H1 (cell line): ENCODE results near the gene HOXB6. TPM values are rescaled to one million over a fixed set of nuclear protein-coding genes. Genes with fewer than 3 reads are reported as not detected.

Experiments
- ASH2L ChIP-seq: fragments of 200-600, 300-600 bp; sonication (generic); IDR thresholded peaks from one replicate; pipeline ENCODE4 v1.7.1; 2017; ENCODE audit warnings: low read length
- CEBPB ChIP-seq: IDR thresholded peaks from 2 replicates; pipeline ENCODE4 v1.6.1; 2012; ENCODE audit warnings: low read depth, low read length
- CREB1 ChIP-seq: IDR thresholded peaks from 2 replicates; pipeline ENCODE4 v1.6.1; 2012; ENCODE audit warnings: inconsistent platforms
- CTBP2 ChIP-seq: IDR thresholded peaks from 2 replicates; pipeline ENCODE4 v1.7.0; 2011; ENCODE audit warnings: borderline replicate concordance, mild to moderate bottlenecking, moderate library complexity, mixed read lengths, low read length; ENCODE audit not compliant: insufficient read depth, insufficient read length
- EGR1 ChIP-seq: IDR thresholded peaks from 2 replicates; pipeline ENCODE4 v1.6.1; 2011; ENCODE audit warnings: low read depth, low read length, borderline replicate concordance
- EZH2 ChIP-seq: fragments of 200-600 bp; sonication (generic); IDR thresholded peaks from 2 replicates; pipeline ENCODE4 v1.7.1; 2012; ENCODE audit warnings: low read depth, mild to moderate bottlenecking, moderate library complexity, low read length, inconsistent platforms; ENCODE audit not compliant: severe bottlenecking
- JUN ChIP-seq: IDR thresholded peaks from 2 replicates; pipeline ENCODE4 v1.6.1; 2011; ENCODE audit warnings: low read depth, mild to moderate bottlenecking, improper control_type of control experiment, low read length
- KDM4A ChIP-seq: IDR thresholded peaks from one replicate; pipeline ENCODE4 v1.7.1; 2012; ENCODE audit warnings: low read depth, mild to moderate bottlenecking, moderate library complexity, low read length, inconsistent platforms; ENCODE audit not compliant: severe bottlenecking
- KDM5A ChIP-seq: fragments of 200-600 bp; IDR thresholded peaks from 2 replicates; pipeline ENCODE4 v1.7.1; 2012; ENCODE audit warnings: mild to moderate bottlenecking, low read length, inconsistent platforms, mixed read lengths
- POLR2AphosphoS5 ChIP-seq: IDR thresholded peaks from 2 replicates; pipeline ENCODE4 v1.6.1; 2011; ENCODE audit warnings: low read depth, low read length
- RAD21 ChIP-seq, 2 experiments: IDR thresholded peaks in 1 of 2; conservative IDR thresholded peaks in 1 of 2; 2 replicates each; pipeline ENCODE4 v1.6.1; 2011; ENCODE audit warnings: low read depth in 2 of 2, low read length in 2 of 2, improper control_type of control experiment in 1 of 2, inconsistent platforms in 1 of 2, mild to moderate bottlenecking in 1 of 2, moderate library complexity in 1 of 2
- RNF2 ChIP-seq: fragments of 200-900, 300-1000 bp; sonication (generic); IDR thresholded peaks from 2 replicates; pipeline ENCODE4 v1.7.1; 2016; ENCODE audit warnings: borderline replicate concordance, low read depth, mild to moderate bottlenecking, antibody characterized with exemption, low read length; ENCODE audit not compliant: poor library complexity, severe bottlenecking; ENCODE audit errors: missing control alignments
- SAP30 ChIP-seq: fragments of 300-600 bp; sonication (generic); IDR thresholded peaks from 2 replicates; pipeline ENCODE4 v1.7.1; 2012; ENCODE audit warnings: low read length, moderate library complexity, mild to moderate bottlenecking, inconsistent platforms; ENCODE audit not compliant: insufficient read depth, insufficient replicate concordance
- SIN3A ChIP-seq, 2 experiments: IDR thresholded peaks in 1 of 2; conservative IDR thresholded peaks in 1 of 2; 2 replicates each; pipeline ENCODE4 v1.6.1; 2011 to 2012; ENCODE audit warnings: low read length in 2 of 2, improper control_type of control experiment in 1 of 2, low read depth in 1 of 2, mild to moderate bottlenecking in 1 of 2
- SIRT6 ChIP-seq: IDR thresholded peaks from one replicate; pipeline ENCODE4 v1.7.1; 2012; ENCODE audit warnings: low read length, inconsistent platforms
- SRF ChIP-seq: IDR thresholded peaks from 2 replicates; pipeline ENCODE4 v1.6.1; 2011; ENCODE audit warnings: mild to moderate bottlenecking, low read depth, low read length, moderate library complexity
- SUZ12 ChIP-seq: fragments of 200-600 bp; sonication (generic); IDR thresholded peaks from 2 replicates; pipeline ENCODE4 v1.6.1; 2012; ENCODE audit warnings: mild to moderate bottlenecking, inconsistent platforms, low read length, moderate library complexity, mixed read lengths
- YY1 ChIP-seq: IDR thresholded peaks from 2 replicates; pipeline ENCODE4 v1.6.1; 2011; ENCODE audit warnings: low read depth, mild to moderate bottlenecking, low read length
- polyA plus RNA-seq, 7 experiments: library from polyadenylated mRNA; depleted of rRNA in 3 of 7; stranded (reverse) in 5 of 7; unstranded in 2 of 7; fragments of >200 nt in 5 of 7; fragments of 200-250 nt in 2 of 7; gene quantifications; 1 replicate in 5 of 7; 2 replicates in 1 of 7; 4 replicates in 1 of 7; pipeline versions ENCODE4 v1.2.1 to v1.2.3, GENCODE V29; 2011 to 2013; ENCODE audit warnings: missing spikeins in 2 of 7, mixed read lengths in 2 of 7
- total RNA-seq: library from RNA; stranded (reverse); fragmentation: NEBNext Ultra II Directional; extraction: Animal tissue kit (Norgen Biotek cat#: 25700); gene quantifications from 2 replicates; pipeline ENCODE4 v1.2.1, GENCODE V29; 2021
- TF ChIP-seq, protein P1 (sequence below): IDR thresholded peaks from 2 replicates; pipeline ENCODE4 v1.6.1; 2011; ENCODE audit warnings: low read length, improper control_type of control experiment

Gene HOXB6
- total and polyA plus RNA-seq, 2 of the 8 experiments (the other 6 are each of a cell fraction or from before 2014, with no cell fraction given) = not detected

DNA sequence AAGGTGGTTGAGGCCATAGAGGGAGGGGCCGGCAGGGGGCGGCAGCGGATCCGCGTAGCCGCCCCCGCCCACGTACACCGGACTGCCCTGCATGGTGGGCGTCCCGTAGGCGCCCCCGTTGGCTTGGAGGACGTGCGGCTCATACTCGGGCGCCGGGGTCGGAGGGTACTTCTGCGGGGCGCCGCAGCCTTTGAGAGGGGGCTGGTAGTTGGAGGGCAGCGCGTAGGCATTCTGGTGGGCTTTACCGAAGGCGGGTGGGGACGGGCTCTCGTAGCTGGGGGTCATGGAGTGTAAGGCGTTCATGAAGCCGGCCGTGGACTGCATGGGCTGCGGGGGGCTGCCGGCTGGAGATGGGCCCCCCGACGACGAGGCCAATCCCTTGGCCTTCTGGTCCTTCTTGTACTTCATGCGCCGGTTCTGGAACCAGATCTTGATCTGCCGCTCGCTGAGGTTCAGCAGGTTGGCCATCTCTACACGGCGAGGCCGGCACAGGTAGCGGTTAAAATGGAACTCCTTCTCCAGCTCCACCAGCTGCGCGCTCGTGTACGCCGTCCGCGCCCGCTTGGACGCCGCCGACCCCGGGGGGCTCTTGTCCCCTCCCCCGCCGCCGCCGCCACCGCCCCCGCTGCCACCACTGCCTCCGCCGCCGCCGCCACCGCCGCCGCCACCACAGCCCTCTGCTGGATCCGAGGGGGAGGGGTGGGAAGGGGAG lies 54.1 kb downstream of the HOXB6 start (continued):
- TF ChIP-seq RNF2 = peak; percentile 75
- no peak for TF ChIP-seq SRF
- TF ChIP-seq SIRT6 = no peak
- peak; percentile 24 for TF ChIP-seq KDM4A
- no peak for TF ChIP-seq SAP30
- no peak for TF ChIP-seq POLR2AphosphoS5
- TF ChIP-seq EZH2 = peak; percentile 95
- no peak for TF ChIP-seq CEBPB
- no peak for TF ChIP-seq JUN
- TF ChIP-seq SUZ12 = peak; percentile 92
- TF ChIP-seq CTBP2 = no peak
- TF ChIP-seq, protein P1, sequence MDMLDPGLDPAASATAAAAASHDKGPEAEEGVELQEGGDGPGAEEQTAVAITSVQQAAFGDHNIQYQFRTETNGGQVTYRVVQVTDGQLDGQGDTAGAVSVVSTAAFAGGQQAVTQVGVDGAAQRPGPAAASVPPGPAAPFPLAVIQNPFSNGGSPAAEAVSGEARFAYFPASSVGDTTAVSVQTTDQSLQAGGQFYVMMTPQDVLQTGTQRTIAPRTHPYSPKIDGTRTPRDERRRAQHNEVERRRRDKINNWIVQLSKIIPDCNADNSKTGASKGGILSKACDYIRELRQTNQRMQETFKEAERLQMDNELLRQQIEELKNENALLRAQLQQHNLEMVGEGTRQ = no peak
- TF ChIP-seq YY1 = no peak
- no peak for TF ChIP-seq SIN3A (conservative IDR thresholded peaks at IDR 0.05 in 1 of 2, IDR thresholded peaks at IDR 0.05 in 1 of 2; ENCODE audit: low read depth in 1 of 2, low read length in 2 of 2)
- no peak for TF ChIP-seq KDM5A
- no peak for TF ChIP-seq ASH2L
- no peak for TF ChIP-seq CREB1
- peak; percentile 92 for TF ChIP-seq EGR1
- TF ChIP-seq RAD21 (IDR thresholded peaks at IDR 0.05 in 1 of 2, conservative IDR thresholded peaks at IDR 0.05 in 1 of 2; ENCODE audit: low read depth in 2 of 2, low read length in 2 of 2) = peak in 1 of 2 experiments; percentile 43; a peak in 1 of 4 replicates
